Peyer's patch (tissue), 4 donors: ENCODE results near the gene POFUT1.

Experiments
- CTCF ChIP-seq, 6 experiments: fragments of 450-650 bp in 4 of 6; fragments of 200-600 bp in 2 of 6; sonication (generic) in 1 of 6; IDR thresholded peaks; one replicate each; pipeline ENCODE4 v1.5.1; 2017 to 2019; ENCODE audit warnings: antibody characterized with exemption in 6 of 6, mild to moderate bottlenecking in 3 of 6, moderate library complexity in 1 of 6
- POLR2A ChIP-seq, 2 donors: fragments of 450-650 bp; IDR thresholded peaks; one replicate each; pipeline ENCODE4 v1.5.1; 2017; ENCODE audit warnings: antibody characterized with exemption in 2 of 2, mild to moderate bottlenecking in 2 of 2, moderate library complexity in 2 of 2

GRCh38 chr20:32164984-32165735 lies 42.5 kb upstream of the POFUT1 start:
- no peak for TF ChIP-seq CTCF (IDR thresholded peaks at IDR 0.05)
- no peak for TF ChIP-seq POLR2A (IDR thresholded peaks at IDR 0.05)
